ENCODE results near the gene KRCC1. TPM values are rescaled to one million over a fixed set of nuclear protein-coding genes. Genes with fewer than 3 reads are reported as not detected.
A peak's percentile ranks its signal among the peaks of the same experiment; 100 is the strongest.

KRCC1 gene
- total and polyA plus RNA-seq, 4 donors, result 17.2 to 31.2 (median 21.1) TPM

- no peaks in the 10 kb centered on the region for H3K27me3 ChIP-seq (ENCODE audit: control insufficient read depth in 3 of 3, insufficient read depth in 3 of 3, low read length in 2 of 3)
- H3K4me1 ChIP-seq (ENCODE audit: control insufficient read depth in 5 of 5, insufficient read depth in 5 of 5, low read length in 5 of 5), result peaks cover 0 to 2% (median 0%) of the 10 kb centered on the region in 5 donors
- no peaks in the 10 kb centered on the region for H3K36me3 ChIP-seq (ENCODE audit: control insufficient read depth in 4 of 4, insufficient read depth in 4 of 4, low read length in 4 of 4)
- H3K9me3 ChIP-seq (ENCODE audit: control insufficient read depth in 4 of 4, insufficient read depth in 3 of 4, low read length in 3 of 4), result no peaks in the 10 kb centered on the region
- no peak for TF ChIP-seq CTCF (IDR thresholded peaks at IDR 0.05; ENCODE audit: control extremely low read depth, extremely low read depth)
- H3K4me3 ChIP-seq, result no peak overlapping the region
- DNase-seq (no peak), ATAC-seq (ENCODE audit: insufficient read depth, low FRiP score) (no peak)
- no peak overlapping the region for H3K9ac ChIP-seq (ENCODE audit: insufficient read depth in 1 of 2, low read length in 2 of 2)
- 88 to 92% methylated on average over 3 of the region's 3 CpGs for WGBS, 2 donors
- H3K27ac ChIP-seq (ENCODE audit: low read depth in 1 of 2, low read length in 1 of 2), result no peak overlapping the region
Observed at GRCh38 chr2:88061295-88061694, 5.7 kb upstream of the KRCC1 start.

DNA sequence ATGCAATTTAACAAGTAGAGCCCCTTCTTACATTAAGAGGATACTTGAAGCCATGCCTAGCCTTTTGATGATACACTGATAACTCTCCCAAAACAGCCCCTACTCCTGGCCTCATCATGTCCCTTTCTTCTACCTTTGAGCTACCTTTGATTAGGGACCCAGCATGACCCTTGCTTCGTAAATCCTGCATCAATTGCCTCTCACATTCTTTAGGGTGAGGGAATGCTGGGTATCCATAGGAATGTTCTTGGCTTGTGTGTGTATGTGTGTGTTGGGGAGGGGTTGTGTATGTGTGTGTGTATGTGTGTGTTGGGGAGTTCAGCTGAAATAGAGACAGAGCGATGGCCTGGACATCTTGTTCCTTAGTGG, 5.3 kb upstream of the KRCC1 start:
- Histone ChIP-seq H3K4me3 (no peak overlapping the region), H3K9me3 (ENCODE audit: control insufficient read depth in 4 of 4, insufficient read depth in 3 of 4, low read length in 3 of 4) (no peaks in the 10 kb centered on the region), H3K9ac (ENCODE audit: insufficient read depth in 1 of 2, low read length in 2 of 2) (no peak overlapping the region), H3K27me3 (ENCODE audit: control insufficient read depth in 3 of 3, insufficient read depth in 3 of 3, low read length in 2 of 3) (no peaks in the 10 kb centered on the region), H3K36me3 (ENCODE audit: control insufficient read depth in 4 of 4, insufficient read depth in 4 of 4, low read length in 4 of 4) (no peaks in the 10 kb centered on the region), H3K27ac (ENCODE audit: low read depth in 1 of 2, low read length in 1 of 2) (no peak overlapping the region), H3K4me1 (ENCODE audit: control insufficient read depth in 5 of 5, insufficient read depth in 5 of 5, low read length in 5 of 5) (peaks cover 0 to 6% (median 0%) of the 10 kb centered on the region in 5 donors)
- WGBS, 2 donors, result 72 to 88% methylated on average over 2 of the region's 2 CpGs
- DNase-seq (no peak), ATAC-seq (ENCODE audit: insufficient read depth, low FRiP score) (no peak)
- no peak for TF ChIP-seq CTCF (IDR thresholded peaks at IDR 0.05; ENCODE audit: control extremely low read depth, extremely low read depth)

DNA sequence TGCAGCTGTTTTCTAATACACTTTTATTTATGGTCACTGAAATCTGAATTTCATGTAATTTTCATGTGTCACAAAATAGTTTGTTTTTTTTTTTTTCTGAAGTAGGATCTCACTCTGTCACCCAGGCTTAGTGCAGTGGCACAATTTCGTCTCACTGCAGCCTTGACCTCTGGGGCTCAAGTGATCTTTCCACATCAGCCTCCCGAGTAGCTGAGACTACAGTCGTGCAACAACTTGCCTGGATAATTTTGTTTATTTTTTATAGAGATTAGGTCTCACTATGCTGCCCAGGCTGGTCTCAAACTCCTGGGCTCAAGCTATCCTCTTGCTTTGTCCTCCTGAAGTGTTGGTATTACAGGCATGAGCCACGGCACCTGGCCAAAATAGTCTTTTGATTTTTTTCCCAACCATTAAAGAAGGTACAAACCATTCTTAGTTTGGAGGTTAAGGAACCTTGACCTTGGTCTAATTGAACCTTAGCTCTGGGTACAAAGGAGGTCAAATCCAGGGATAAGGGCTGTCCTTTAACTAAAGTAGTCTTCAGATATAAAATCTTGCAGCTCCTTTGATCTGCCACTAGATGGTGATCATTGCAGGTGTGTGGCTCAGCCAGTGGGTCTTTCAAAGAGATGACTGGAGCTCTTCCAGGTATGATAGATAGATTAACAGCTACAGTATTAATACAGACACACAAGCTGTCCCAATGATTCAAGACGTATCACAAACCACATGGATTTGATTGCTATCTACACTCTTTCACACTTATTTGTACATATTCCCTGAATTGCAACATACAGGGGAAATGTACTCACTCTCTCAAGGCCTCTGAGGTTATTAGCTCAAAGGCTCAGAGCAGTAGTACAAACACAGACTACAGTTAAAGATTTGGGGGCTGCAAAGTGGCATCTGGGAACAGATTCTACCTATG, 4.7 kb upstream of the KRCC1 start:
- Histone ChIP-seq H3K36me3 (ENCODE audit: control insufficient read depth in 4 of 4, insufficient read depth in 4 of 4, low read length in 4 of 4) (no peaks in the 10 kb centered on the region), H3K27me3 (ENCODE audit: control insufficient read depth in 3 of 3, insufficient read depth in 3 of 3, low read length in 2 of 3) (no peaks in the 10 kb centered on the region), H3K4me1 (ENCODE audit: control insufficient read depth in 5 of 5, insufficient read depth in 5 of 5, low read length in 5 of 5) (peaks cover 0 to 7% (median 0%) of the 10 kb centered on the region in 5 donors), H3K9ac (ENCODE audit: insufficient read depth in 1 of 2, low read length in 2 of 2) (no peak overlapping the region), H3K27ac (ENCODE audit: low read depth in 1 of 2, low read length in 1 of 2) (no peak overlapping the region), H3K4me3 (no peak overlapping the region), H3K9me3 (ENCODE audit: control insufficient read depth in 4 of 4, insufficient read depth in 3 of 4, low read length in 3 of 4) (no peaks in the 10 kb centered on the region)
- 49 to 53% methylated on average over 5 of the region's 5 CpGs for WGBS, 2 donors
- ATAC-seq (ENCODE audit: insufficient read depth, low FRiP score), result peak; percentile 28
- TF ChIP-seq CTCF (IDR thresholded peaks at IDR 0.05; ENCODE audit: control extremely low read depth, extremely low read depth), result peak; percentile 34
- DNase-seq, result peak in 2 of 3 donors; percentile 21 to 38

Measured in lung (tissue), 12 donors.